Skin of body (tissue), 2 donors: ENCODE data around the gene AMPD3. TPM values are rescaled to one million over a fixed set of nuclear protein-coding genes. Genes with fewer than 3 reads are reported as not detected.

ENCODE experiments used
- DNase-seq: peaks from one replicate; lab custom pipeline; 2025; lab: John Stamatoyannopoulos, UW
- total RNA-seq: library from RNA; depleted of rRNA; stranded (reverse); fragments of >200 nt; gene quantifications from one replicate; pipeline ENCODE4 v1.2.3, GENCODE V29; 2014

Gene AMPD3
- total RNA-seq, 1 donor from 2014 or later, result 6.9 TPM

DNA sequence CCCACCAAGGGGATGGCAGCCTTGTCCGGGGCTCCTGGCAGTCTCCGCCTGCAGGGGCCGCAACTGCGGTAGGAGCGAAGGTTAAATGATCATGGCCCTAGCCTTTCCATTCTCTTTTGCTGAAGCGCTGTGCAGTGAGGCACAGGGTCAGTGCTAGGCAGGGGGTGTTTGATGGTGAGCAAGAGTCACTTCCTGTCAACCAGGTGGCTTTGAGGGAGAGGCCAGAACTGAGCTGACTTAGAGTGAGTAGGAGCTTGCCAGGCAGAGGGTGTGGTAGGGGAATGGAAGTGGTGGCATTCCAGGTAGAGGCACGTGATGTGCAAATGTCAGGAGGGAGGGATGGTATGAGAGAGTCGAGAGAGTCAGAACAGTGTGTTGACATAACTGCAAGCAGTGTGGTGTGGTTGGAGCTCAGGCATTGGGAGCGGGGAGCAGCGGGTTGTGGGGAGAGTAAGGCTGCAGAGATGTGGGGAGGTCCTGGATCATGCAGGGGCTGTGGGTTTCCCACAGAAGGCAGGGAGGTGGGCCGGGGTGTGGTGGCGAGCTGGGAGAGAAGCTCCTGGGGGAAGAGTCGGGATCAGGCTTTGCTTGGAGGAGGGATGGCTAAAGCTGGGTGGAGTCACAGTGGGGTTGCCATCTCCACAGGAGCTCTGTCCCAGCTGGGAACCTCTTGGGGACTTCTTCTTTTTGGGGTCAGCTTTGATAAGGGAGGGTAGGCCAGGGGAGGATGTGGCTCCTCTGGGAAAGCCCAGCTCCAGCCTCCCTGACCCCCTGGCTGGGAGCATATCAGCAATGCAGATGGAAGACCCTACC is 33.3 kb downstream of the AMPD3 start:
- DNase-seq, result no peak

DNA sequence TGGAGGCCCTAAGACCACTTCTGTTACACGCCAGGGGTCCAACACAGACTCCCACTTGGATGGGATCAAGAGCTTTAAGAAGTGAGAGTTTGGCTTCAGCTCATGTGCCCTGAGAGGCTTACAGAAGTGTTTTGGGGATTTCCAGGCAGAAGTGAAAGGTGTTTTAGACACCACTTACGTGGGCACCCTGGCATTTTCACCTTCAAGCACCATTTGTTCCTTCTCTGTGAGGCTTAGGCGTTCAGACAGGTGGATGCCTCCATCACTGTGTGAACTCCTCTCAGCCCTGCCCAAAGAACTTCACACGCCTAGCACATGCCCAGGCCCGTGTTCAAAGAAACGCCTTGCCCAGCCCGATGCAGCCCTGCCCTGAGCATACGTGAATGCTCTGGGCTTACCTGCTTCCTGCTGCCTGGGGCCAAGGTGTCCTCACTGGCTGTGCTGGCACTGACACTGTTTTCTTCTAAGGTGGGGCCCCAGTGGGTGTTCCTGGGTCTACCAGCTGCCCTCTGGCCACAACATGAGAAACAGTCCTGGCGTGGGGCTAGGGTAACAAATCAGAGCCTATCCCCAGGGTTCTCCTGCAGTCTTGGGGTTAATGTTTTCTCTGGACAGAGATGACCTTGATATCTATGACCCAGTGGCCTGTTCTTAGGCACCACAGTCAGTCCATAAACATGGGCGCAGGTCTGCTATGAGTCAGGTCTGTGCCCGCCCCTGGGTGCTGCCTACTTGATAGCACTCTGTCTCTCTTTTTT is 34.0 kb downstream of the AMPD3 start:
- DNase-seq, result no peak

DNA sequence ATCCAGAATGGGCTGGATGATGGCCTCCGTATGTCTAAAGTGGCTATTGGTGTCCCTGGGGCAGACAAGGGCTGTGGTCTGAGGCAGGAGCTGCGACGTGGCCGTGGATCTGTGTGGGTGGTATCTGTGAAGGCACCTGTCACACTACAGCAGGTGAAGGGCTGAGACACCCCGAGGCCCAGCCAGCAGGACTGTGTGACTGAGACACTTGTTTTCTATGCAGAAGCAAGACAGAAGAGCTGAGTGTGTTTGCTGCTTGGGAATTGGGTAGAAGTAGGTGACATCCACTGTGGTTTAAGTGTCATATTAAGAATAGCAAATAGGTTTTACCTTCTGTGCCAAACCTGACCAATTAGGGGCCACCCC is 35.0 kb downstream of the AMPD3 start:
- DNase-seq, result no peak

DNA sequence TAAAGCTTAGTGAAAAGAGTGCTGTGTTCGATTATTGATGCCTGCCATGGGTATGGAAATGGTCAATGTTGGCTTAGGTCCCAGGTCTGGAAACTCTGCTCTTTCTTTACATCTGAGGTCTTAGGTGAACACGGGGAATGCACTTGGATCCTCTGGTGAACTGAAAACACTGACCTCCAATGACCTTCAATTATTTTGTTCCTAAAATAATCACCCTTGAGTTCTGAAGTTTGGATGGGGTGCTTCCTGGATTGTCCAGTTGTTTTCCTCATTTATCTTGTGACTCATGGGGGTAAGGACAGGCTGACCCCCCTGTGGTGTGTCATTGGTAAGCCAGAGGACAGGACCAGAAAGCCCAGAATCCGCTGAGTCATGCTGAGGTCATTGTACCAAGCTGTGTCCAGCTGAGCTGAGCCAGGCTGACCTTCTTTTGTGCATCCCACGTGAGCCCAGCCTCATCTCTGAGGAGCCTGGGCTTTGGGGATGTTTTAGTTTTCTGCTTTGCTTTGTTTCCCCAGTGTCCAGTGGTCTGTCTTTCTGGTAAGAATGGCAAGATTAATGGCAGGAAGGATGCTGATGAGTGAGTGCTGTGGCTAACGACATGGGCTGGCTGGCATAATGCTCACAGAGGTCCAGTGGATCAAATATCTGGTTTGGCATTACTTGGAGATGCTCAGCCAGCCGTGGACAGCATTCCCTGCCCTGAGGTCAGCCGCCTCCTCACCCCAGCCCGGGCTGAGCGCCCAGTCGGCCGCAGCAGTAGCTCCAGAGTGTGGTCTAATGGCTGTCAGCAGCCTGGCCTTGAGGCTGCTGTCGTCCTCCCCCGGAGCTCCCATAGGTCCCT is 35.6 kb downstream of the AMPD3 start:
- DNase-seq, result no peak

DNA sequence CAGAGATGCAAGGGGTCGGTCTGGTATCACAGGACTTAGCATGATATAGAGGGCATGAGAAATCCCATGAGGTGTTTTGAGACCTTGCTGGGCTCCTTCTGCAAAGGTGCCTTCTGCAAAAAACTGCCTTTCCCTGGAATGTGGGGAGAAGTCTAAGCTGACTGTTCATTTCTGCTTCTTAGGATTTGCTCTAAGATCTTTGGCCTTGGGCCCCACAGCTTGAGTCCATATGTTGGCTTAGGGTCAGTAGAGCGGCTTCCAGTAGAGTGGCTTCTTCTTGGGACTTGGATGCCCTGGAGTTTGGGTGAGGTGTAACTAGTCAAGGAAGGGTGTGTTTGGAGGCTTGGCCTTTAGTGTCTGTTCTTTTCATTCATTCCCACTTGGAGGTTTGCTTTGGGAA is 37.0 kb downstream of the AMPD3 start:
- DNase-seq, result no peak

DNA sequence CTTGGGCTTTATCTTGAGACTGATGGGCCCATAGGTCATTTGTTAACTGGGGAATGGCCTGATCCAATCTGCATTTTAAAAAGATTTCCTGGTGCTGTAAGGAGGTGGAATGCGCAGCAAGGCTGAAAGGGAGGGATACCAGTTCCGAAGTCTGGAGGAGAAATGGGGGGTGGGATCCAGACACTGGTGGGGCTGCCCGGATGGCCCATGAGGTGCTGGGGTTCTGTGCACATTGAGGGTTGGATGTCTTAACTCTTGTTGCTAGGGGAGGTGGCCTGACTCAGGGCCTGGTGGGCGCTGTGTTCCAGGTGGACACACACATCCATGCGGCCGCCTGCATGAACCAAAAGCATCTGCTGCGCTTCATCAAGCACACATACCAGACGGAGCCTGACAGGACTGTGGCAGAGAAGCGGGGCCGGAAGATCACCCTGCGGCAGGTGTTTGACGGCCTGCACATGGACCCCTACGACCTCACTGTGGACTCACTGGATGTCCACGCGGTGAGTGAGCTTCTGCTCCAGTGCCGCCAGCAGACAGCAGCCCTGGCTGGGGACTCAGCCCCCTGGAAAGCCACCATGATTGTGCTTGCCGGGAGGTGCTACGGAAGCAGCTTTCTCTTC is 38.1 kb downstream of the AMPD3 start:
- no peak for DNase-seq

DNA sequence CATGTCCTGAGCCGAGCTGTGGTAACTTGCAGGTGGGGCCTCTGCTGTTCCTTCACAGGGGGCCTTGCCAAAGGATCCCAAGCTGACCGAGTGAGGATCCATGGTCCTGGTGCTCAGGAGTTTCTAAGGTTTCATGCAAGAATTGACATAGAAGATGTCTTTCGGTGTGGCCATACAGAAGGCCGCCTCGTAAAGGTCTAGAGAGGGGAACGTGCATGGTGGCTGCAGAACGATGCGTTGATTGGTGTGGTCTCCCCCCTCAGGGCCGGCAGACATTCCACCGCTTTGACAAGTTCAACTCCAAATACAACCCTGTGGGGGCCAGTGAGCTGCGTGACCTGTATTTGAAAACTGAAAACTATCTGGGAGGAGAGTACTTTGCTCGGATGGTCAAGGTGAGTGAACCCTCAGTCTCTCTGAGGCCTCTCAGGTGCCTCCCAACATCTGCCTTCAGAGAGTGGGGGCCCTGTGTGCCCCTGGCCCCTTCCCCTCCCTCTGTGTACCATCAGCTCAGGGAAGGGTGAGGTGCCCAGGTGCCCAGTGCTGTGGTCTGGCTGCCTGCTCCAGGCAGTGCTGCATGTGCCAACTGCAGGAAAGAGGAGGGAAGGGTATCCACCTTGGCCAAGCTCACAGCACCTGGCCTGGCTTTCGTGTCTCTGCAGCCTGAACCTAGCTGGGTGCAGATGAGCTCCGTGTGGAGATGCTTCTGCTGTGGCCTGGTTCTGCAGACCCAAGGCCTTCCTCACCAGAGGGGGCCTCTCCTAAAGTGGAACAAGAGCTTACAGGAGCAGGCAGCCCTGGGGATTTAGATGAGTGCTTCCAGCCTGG is 39.8 kb downstream of the AMPD3 start:
- no peak for DNase-seq

DNA sequence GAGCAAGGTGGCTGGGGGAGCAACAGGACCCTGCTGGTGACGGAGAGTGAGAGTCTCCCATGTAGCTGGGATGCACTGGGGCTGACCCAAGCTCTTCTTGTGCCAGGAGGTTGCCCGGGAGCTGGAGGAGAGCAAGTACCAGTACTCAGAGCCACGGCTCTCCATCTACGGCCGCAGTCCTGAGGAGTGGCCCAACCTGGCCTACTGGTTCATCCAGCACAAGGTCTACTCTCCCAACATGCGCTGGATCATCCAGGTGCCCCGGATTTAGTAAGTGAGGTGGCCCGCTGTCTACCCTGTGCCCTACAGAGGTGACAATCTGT is 40.4 kb downstream of the AMPD3 start:
- DNase-seq, result no peak

DNA sequence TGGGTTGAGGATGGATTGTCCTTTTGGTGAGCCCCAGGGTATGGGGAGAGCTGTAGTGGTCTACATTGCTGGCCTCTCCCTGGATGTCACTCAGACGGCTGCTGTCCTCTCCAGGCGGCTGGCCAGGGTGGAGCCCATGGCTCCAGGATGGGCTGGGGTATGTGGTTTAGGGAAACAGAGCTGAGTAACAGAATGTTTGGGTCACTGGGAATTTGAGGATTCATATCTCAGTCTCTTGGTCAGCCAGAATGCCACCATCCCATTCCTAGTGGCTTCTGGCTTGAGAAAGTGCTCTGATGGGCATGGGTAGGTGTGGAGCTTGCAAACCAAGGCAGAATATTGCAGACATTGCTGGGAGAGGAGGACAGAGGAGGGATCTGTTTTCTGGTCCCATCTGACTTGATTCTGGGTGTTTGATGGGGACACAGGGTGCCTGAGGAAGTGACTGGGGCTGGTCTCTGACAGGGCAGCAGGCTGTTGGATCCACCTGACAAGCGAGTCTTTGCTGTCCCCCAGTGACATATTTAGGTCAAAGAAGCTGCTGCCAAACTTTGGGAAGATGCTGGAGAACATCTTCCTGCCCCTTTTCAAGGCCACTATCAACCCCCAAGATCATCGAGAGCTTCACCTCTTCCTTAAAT is 41.4 kb downstream of the AMPD3 start:
- DNase-seq, result no peak

DNA sequence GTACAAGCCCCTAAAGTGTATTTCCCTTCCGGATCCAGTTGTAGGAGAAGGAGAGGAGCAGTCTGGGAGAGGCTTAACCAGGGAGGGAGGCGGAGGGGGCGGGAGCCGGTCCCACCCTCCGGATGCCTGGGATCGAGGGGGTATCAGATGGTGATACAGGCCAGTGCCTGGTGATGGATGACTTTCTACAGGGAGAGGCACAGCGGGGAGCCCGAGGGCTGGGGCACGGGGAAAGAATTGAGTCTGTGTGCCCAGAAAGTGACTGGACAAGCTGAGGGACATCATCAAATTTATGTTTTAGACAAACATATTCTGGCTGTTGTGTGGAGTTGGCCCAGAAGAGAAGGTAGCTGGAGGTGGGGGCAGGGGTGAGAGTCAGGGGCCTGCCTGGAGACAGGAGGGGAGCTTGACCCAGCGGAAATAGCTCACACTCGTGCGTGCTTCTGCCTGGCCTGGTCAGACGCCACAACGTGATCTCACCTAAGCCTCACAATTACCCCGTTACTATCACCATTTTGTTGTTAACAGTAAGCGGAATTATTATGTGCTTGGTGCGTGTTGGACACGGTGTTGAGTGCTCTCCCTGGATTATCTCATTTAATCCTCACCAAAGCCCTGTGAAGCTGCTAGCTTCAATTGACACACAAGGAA is 42.4 kb downstream of the AMPD3 start:
- DNase-seq, result no peak

DNA sequence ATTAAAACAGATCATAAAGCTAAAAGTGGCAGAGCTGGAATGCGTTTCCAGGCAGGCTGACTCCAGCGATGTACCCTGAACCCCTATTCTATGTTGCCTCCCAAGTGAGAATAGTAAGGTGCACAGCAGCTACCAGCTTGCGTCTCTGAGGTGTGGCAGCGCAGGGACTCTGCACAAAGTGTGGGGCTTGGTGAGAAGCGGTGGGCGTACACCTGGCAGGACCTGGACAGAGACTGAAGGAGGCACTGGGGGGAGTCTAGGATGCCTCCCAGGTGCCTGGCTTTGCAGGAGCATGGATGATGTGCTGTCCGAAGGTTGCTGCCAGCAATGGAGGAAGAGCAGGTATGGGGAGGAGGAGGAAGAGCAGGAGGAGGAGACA is 42.9 kb downstream of the AMPD3 start:
- DNase-seq, result no peak

DNA sequence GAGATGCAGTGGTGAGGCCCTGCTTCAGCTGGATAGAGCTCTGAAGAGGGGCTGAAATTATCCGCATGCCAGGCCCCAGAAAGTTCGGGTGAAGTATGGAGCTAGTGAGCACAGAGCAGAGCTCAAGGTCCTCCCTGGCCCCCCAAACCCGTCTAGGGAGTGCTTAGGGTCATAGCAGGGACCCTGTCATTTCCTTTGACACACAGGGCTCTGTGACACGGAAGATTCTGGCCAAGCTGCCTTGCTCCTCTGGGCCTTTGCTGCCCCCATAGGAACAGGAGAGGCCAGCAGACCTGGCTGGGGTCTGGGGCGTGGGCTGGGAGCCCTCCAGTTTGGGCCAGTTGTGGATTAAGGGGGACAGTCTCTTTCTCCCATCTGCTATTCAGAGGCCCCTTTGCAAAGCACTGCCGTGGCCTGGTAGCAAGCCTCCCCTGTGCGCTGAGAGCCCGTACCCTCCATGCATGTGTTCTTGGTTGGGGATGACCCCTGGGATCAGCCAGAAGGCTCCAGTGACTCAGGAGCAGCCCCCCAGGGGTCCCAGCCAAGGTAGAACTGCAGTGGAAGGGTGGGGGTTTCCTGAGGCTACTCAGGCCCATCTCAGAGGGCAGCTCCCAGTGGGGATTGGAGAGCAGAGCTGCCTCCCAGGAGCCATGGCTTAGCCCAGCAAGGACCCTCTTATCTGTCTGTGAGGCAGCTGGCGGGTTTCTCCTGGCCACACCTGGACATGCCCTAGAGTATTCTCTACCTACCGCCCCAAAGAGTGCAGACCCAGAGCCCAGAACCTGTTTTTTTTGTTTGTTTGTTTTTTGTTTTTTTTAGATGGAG is 43.6 kb downstream of the AMPD3 start:
- no peak for DNase-seq

DNA sequence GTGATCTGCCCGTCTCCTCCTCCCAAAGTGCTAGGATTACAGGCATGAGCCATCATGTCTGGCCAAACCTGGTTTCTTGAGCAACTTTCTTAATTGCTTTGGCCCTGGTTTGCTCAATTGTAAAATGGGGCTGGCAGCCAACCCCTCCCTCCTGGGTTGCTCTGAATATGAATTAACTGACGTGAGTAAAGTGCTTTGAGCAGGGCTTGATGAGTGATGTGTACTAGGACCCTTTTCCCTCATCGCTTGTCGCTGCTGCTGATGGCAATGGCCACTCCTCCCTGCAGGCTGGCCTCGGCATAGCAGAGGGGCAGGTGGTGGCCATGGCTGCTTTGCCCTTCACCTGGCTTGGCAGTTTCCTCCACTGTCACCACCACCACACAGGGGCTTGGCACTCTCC is 44.4 kb downstream of the AMPD3 start:
- DNase-seq, result no peak

DNA sequence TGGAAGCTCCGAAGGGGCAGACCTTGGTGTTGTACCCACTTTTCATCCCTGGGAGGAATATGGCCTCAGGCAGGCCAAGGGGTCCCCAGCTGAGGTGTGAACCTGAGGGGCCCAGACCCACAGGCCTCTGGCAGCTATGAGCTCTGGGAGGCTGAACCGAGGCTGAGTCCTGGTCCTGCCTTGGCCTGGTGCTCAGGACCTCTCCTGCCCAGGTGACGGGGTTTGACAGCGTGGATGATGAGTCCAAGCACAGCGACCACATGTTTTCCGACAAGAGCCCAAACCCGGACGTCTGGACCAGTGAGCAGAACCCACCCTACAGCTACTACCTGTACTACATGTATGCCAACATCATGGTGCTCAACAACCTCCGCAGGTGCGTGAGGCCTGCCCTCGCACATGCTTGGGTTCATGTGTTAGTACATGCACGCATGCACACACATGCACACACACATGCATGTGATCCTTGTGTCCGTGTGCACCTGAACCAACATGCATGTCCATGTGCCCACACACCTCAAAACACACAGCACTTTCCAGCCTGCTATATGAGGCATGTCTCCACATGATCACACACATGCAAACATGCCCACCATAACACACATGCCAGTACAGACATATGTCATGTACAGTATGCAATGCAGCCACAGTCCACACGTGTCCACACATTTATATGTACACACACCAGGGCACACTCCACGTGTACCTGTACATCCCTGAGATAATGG is 45.0 kb downstream of the AMPD3 start:
- no peak for DNase-seq

DNA sequence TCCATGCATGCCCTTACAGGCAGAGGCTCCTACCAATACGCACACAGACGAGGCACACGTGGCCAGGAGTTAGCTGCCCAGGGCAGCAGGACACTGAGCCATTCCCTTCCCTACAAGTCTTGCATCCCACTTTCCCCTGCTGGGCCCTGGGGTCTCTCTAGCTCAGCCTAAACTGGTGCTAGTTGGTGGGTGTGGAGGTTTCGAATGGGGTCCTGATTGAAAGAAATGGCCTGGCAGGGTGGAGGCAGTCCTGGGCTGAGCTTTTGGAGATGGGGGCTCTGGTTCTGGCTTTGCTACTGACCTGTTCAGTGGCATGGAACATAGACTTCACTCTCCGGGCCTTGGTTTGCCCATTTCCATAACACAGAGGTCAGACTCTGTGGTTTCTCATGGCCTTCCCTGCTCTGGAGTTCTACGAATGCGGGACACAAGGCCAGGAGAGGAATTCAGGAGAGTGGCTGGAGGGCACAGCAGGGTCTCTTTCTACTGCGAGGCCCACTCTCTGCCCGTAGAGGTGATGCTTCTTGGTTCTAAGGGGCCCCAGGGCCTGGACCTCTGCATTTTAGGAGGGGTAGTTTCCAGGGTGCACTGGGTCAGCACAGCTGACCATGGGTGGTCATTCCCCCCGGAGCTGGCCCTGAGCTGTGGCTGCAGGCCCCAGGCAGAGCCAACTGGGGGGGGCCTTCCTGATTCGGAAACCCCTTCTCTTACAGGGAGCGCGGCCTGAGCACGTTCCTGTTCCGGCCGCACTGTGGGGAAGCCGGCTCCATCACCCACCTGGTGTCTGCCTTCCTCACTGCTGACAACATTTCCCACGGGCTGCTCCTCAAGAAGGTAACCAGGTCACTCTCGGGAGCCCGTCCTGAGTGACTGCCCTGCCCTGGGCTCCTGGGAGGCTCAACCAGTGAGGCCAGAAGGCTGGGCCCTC is 46.0 kb downstream of the AMPD3 start:
- DNase-seq, result no peak

DNA sequence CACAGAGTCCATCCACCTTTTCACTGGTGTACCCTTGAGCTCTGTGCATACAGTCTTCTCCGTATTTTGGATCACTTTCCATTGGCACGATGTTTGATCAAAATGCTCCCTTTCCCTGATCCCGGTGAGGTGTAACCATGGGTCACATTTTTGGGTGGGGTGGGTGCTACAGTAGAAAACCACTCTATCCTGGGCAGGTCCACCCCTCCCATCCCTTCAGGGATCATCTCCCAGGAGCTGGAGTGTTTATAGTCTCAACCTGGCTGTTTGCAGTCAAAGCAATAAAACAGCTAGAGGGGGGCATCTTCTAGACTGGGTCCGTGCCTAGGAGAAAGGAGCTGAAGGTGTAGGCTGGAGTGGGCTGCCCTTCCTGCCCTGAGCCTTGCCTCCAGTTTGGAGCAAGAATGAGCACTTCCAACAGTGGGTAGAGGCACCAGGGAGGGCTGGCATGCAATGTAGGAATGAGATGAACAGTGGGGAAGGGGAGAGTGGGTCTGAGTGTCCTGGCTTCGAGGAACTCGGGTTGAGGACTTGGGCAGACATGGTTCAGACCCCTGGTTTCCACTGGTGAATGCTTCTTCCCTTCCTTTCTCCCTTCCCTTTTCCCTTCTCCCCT is 47.1 kb downstream of the AMPD3 start:
- no peak for DNase-seq

DNA sequence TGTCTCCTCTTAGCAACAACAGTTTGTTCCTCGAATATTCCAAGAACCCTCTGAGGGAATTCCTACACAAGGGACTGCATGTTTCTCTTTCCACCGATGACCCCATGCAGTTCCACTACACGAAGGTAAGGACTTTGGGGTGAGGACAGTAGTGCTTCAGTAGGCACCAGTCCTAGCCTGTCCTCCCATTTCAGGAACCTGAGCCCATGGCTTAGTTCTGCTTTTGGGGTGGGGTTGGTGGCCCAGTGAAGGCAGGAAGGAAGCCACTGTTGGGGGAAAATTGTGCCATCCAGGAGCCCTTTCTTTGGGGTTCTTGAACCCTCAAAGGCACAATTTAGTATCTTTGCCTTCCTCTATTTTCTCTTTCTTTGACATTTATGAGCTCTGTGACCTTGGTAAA is 47.7 kb downstream of the AMPD3 start:
- DNase-seq, result no peak
